OCI-M2 (cell line): ENCODE measurements around the gene NFAM1.

Experiments
- DNase-seq: peaks from one replicate; lab custom pipeline; 2025; ENCODE audit not compliant: unreplicated experiment; lab: John Stamatoyannopoulos, UW

NFAM1 gene

GRCh38 chr22:42384506-42384905, 47.7 kb downstream of the NFAM1 start:
- DNase-seq, result no peak

DNA sequence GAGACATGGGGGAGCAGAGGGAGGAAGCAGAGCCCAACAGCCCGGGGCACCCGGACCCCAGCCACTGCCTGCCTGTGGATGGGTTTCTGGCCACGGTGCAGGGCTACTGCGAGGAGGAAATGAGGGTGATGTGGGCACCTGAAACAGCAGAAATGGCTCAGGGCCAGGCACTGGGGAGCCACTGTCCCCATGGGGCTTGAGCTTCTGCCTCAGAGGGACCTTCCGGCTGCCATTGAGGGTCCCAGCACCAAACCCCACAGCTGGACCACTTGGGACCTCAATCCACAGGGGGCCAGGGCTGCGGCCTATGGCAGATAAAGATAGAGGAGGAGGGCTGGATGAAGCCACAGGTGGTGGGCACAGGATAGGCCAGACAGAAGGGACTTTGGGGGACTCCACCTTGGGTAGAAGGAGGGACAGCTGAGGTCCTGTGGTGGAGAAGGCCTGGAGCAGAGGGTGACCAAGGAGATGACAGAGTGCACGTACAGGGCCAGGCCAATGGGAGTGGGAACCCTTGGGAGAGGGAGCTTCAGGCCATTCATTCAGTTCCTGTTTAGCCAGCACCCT, 48.3 kb downstream of the NFAM1 start:
- DNase-seq, result no peak

GRCh38 chr22:42383287-42383686, 48.9 kb downstream of the NFAM1 start:
- no peak for DNase-seq

DNA sequence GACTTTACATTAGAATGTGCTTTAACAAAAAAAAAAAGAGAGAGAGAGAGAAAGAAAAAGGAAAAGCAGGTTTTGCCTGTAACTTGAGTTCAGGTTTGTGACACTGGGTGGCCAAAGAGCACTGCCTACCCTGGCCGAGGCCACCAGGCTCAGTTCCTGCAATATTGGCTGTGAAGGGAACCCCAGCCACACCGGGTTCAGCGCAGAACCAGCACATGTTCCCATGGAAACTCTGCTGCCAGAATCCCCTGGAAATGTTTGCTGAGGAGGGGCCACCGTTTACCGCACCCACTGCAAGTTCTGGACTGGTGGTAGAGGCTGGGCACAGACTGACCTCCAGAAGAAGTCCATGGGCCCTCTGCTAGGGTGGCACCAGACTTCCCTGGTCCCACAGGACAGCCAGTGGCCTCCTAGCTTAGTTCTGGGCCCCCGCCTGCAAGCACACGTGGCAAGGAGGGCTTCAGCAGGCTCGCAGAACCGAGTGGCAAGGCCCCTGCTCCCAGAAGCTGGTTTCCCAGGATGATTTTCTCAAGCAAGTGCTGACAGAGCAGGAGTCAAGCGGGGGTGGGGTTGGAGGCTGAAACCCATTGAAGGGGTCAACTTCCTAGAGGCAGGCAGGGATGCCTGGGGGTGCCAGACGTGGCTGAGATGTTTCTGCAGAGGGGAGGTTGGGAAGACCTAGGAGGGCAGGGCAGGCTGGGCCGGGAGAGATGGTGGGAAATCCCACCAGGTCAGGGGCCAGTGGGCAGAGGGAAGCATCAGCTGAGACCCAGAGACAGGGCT, 51.2 kb downstream of the NFAM1 start:
- DNase-seq, result no peak

DNA sequence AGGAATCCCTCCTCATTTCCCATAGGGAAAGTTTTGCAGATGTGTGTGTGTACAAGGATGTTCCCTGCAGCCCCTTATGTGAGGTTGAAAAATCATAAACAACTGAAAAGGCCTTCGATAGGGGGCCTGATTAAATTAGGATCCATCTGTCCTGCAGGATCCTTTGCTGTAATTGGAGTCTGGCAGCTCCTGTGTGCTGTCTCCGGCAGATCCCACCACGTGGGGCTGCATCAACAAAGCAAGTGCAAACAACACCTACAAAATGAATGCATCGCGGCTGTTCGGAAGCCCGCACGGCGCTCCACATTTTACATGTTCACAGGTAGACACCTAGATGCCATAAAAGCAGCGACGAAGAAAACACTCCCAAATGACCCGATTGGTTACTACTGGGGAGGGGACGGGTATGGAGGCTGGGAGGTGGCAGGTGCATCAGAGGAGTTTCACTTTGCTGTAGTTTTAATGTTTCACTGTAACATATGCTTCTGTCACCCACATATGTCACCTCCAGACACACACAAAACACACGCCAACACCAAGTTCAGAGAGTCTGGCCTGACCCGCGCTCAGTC, 52.2 kb downstream of the NFAM1 start:
- DNase-seq, result no peak

GRCh38 chr22:42376711-42377554, 55.3 kb downstream of the NFAM1 start:
- DNase-seq, result no peak

DNA sequence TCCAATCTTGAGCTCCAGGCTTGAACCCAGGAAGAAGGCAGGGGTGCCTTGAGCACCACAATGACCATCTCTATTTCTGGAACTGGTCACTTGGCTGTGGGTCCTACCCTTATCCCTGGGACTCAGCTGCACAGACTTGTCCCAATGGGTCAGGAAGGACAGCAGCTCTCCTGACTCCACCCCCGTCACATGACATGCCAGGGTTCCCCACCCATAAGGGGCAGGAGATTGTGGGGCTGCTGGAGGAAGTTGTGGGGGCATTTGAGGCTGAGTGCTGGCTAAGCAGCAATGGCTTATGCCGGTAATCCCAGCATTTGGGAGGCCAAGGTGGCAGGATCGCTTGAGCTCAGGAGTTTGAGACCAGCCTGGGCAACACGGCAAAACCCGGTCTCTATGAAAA, 56.2 kb downstream of the NFAM1 start:
- no peak for DNase-seq

DNA sequence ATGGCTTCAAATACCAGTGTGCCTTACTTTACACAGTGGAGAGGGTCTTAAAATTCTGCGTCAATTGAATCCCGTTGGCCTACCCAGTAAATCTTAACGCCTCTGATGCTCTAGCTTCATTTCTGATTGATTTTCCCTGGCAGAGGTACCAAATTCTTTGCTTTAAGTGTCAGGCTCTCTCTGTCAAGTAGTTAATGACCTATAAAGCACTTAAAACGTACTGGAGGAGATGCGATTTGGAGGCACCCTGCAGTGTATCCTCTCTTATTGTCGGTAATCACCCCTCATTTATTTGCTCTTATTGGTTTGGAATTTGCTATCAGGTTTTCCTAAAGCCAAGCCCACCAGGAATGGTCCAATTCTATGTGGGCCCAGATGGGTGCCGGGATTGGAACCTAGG, 59.2 kb downstream of the NFAM1 start:
- DNase-seq, result no peak

DNA sequence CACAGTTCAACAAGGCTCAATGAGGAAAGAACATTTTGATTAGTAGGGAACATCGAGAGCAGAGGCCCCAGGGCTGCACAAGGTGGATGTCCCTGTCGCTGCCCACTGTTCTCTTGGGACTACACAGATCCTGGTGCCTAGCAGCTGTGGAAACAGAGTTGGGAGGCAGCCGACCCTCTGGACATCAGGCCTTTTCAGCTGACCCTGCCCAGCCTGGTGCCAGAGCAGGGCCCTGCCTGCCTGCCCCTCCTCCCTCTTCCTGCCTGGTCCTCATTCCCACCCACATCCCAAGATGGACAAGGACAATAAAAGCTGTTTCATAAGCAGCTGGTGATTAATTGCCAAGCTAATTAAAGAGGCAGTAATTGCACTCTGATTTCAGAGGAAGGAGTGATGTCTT, 60.7 kb downstream of the NFAM1 start:
- no peak for DNase-seq

GRCh38 chr22:42371099-42371498, 61.1 kb downstream of the NFAM1 start:
- no peak for DNase-seq

DNA sequence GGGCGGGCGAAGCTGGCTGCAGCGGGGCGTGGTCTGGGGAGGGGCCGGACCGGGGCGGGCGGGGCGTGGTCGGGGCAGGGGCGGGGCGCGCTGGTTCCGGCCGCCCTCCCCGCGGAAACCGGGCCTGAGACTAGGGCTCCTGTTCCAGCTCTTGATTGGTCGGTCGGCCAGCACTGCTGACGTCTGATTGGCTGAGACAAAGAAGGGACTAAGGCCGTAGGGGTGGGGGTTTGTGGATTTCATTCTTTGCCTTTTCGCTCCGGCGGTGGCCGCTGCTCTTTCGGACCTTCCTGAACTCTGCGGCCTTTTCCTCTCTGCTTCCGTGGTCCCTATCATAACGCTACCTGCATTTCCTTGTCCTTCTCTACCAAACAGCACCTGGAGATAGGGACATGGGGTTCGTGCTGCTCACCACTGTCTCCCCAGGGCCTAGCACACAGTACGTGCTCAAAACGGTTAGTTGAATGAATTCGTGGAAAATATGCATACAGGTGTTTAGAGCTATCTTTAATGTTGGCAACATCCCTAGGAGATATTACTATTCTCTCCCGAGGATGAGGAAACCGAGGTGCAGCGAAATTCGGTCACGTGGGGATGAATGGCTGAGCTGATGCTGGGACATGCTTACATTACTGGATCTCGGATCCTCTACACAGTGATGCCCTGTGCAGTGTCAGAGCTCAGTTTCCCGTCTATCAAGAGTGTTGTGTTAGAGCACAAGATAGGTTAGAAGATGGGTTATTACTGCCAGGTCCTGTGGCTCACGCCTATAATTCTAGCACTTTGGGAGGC, 62.8 kb downstream of the NFAM1 start:
- no peak for DNase-seq

GRCh38 chr22:42368379-42369249, 63.6 kb downstream of the NFAM1 start:
- DNase-seq, result no peak

DNA sequence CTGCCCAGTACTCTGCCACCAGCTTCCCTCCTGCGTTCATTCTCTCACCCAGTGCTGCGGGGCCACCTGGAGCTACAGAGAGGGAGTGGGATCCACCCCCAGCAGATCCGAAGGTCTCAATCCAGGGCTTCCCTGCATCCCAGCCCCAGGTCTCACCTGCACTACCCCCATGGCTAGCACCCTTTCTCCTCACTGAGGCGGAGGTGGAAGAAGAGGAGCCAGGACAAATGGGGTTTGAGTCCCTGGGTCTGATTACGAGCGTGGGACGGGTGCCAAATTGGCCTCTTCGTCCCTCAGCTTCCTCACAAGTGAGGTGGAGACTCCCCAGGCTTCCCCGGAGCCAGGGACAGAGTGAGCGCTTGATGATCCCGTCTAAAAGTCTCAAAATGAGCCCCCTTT, 64.2 kb downstream of the NFAM1 start:
- DNase-seq, result no peak

DNA sequence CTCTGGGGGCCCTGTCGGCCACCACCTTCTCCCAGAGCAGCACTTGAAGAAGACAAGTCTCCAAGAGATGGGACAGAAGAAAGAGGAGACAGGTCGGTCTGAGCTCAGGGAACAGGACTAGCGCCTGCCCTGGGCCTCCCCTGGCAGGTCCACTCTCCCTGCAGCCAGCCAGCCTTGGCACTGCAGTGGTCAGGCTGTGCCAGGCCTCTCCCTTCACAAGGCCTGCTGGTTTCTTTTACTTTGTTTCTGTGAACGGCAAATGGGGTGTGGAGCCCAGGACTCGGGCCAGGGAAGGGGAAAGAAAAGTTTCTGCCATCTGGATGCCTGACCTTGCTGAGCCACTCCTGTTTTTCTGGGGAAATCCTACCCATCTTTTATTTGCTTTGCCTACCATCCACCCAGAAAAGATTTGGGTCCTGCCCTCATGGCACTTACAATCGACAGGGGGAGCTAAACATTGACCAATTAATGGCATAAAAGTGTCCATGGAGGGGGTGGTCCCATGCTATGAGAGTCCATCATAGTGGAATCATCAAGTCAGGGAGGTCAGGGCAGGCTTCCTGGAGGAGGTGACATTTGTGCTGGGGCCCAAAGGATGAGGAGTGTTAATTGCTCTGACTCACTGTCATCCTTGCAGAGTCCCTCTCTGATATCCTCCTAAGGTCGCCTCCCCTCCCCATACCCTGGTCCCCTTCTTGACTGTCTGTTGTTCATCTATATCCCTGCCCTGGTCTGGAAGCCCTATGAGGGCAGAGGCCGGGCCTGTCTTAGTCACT, 65.2 kb downstream of the NFAM1 start:
- DNase-seq, result no peak

DNA sequence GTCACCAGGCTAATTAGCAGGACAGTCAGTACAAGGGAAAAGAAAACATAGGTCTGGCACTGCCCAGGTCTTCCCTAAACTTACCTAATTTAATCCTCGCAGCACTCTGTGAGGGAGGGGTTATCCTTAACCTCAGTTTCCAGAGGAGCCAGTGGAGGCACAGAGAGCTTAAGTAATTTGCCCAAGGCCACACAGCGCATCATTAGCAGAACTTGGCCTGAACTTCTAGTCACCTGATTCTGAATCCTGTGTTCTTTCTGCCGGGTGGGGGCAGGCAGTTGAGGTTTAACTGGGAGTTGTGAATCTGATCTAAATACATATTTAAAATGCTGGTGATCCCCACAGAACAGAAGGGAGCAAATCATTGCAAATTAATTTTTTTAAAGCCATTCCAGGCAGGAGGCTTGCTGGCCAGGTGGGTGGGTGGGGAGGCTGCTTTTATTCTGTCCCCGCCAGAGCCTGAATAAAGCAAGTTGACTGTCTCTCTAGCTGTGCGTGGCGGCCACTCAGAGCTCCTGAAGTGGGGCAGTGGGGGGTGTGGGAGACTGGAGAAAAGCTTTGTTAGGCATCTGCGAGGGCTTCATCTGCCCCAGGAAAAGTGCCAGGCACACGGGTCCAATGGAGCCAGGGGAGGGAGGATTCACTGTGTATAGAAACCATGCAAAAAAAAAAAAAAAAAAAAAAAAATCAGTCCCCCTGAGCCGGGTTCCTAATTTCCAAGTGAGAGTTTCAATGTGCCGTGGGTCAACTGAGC, 66.1 kb downstream of the NFAM1 start:
- no peak for DNase-seq

DNA sequence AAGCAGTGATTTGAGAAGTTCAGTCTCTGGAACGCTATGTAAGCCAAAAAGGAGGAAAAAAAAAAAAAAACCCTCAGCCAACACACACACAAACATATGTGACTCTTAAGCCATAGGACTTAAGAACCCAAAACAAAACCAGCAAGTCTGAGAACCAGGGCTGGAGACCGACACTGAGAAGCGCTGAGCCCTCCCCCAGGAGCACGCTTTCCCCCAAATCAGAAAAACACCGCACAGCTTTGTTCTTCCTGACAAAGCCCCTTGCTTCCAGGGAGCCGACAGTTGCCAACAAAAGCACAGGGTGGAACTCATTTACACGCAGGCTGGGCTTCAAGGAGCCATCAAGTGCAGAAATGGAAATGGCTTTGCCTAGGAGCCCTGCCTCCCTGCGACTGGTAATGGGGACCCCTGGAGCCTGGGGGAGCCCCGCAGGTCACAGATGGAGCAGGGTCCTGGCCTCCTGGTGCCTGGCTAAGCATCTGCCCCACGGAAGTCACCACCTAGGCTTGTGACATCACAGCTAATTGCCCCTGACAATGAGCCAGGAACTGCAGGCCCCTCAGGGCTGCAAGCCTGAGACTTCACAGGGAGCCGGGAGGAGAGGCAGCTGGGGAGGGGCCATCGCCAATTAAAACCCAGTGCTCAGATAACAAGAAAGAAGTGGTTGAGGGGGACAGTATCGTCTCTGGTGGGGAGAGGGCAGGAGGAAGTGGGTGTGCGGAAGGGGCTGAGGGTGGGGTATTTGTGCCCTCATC, 66.9 kb downstream of the NFAM1 start:
- DNase-seq, result no peak

DNA sequence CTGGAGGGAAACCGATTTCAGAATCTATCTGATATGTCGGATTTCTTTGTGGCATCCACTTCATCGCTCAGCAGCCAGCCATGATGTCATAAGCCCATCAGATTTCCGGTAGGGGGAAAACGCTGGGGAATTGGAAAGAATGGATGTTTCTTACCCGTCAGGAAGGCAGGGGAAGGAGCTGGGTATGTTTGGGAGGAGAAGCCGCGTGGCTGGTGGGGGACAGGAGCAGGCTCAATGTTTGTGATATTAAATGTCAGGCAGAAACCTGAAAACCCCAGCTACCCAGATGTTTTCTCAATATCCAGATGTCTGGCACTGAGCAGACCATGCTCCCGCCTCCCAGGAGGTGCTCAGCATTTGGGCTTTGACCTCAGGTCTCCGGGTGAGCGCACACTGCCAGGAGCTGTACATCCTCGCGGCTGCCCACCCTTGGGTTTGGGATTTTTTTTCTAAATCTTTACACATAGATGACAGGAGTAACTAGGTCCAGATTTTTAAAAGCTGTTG, 67.5 kb downstream of the NFAM1 start:
- DNase-seq, result no peak

GRCh38 chr22:42363892-42364291, 68.3 kb downstream of the NFAM1 start:
- DNase-seq, result no peak
